NCI-H748 (cell line): ENCODE data around the gene HHATL.
A peak's percentile ranks its signal among the peaks of the same experiment; 100 is the strongest.
"Not testable (repeated sequence)": the region's sequence is repeated elsewhere in the genome, so short reads cannot be mapped to it uniquely, and the experiment has no call there.

Experiments used
- DNase-seq: peaks from one replicate; lab custom pipeline; 2025; ENCODE audit not compliant: unreplicated experiment; lab: John Stamatoyannopoulos, UW

HHATL gene

GRCh38 chr3:42734263-42734860, 31.8 kb upstream of the HHATL start:
- DNase-seq = no peak

GRCh38 chr3:42733501-42734262, 31.1 kb upstream of the HHATL start:
- DNase-seq = peak; percentile 35

GRCh38 chr3:42732829-42733459, 30.3 kb upstream of the HHATL start:
- DNase-seq = no peak

GRCh38 chr3:42732196-42732828, 29.7 kb upstream of the HHATL start:
- no peak for DNase-seq

- DNase-seq = no peak
Measured at GRCh38 chr3:42731476-42732195, 29.0 kb upstream of the HHATL start.

- DNase-seq = no peak
Measured at GRCh38 chr3:42730706-42731420, 28.3 kb upstream of the HHATL start.

- no peak for DNase-seq
Measured at GRCh38 chr3:42730294-42730693, 27.7 kb upstream of the HHATL start.

GRCh38 chr3:42729404-42730145, 27.0 kb upstream of the HHATL start:
- DNase-seq = no peak

GRCh38 chr3:42728668-42729364, 26.2 kb upstream of the HHATL start:
- DNase-seq = no peak

GRCh38 chr3:42728056-42728455, 25.5 kb upstream of the HHATL start:
- DNase-seq = no peak

- no peak for DNase-seq
Measured at GRCh38 chr3:42725454-42725853, 22.9 kb upstream of the HHATL start.

GRCh38 chr3:42723219-42723618, 20.6 kb upstream of the HHATL start:
- DNase-seq = no peak

GRCh38 chr3:42722442-42722841, 19.8 kb upstream of the HHATL start:
- DNase-seq = not testable (repeated sequence)

- no peak for DNase-seq
Measured at GRCh38 chr3:42721690-42722089, 19.1 kb upstream of the HHATL start.

GRCh38 chr3:42720126-42720525, 17.5 kb upstream of the HHATL start:
- DNase-seq = no peak

- no peak for DNase-seq
Measured at GRCh38 chr3:42719002-42719401, 16.4 kb upstream of the HHATL start.

- no peak for DNase-seq
Measured at GRCh38 chr3:42718338-42718737, 15.7 kb upstream of the HHATL start.

- DNase-seq = no peak
Measured at GRCh38 chr3:42717306-42717705, 14.7 kb upstream of the HHATL start.

GRCh38 chr3:42714171-42714852, 11.7 kb upstream of the HHATL start:
- DNase-seq = no peak
